Measurements from ENCODE around the gene NEK6.

- TF ChIP-seq CTCF (IDR thresholded peaks at IDR 0.05) (no peak), POLR2A (IDR thresholded peaks at IDR 0.05) (no peak)
Measured at GRCh38 chr9:124239249-124240073, 18.3 kb upstream of the NEK6 start.

Measured in body of pancreas (tissue), 4 donors.